Rectal smooth muscle tissue (tissue), 1 donor: ENCODE data around the gene MALL.
A peak's percentile ranks its signal among the peaks of the same experiment; 100 is the strongest.
"Not testable (repeated sequence)": the region's sequence is repeated elsewhere in the genome, so short reads cannot be mapped to it uniquely, and the experiment has no call there.

ENCODE experiments used
- H3K27ac ChIP-seq: one replicate; pipeline ENCODE4 v1.7.0; 2013; ENCODE audit warnings: low read depth, low read length, inconsistent platforms
- H3K27me3 ChIP-seq: one replicate; pipeline ENCODE4 v1.7.0; 2013; ENCODE audit warnings: low read length; ENCODE audit not compliant: control insufficient read depth, insufficient read depth
- H3K36me3 ChIP-seq: one replicate; pipeline ENCODE4 v1.7.0; 2013; ENCODE audit warnings: low read length; ENCODE audit not compliant: control insufficient read depth, insufficient read depth
- H3K4me1 ChIP-seq: one replicate; pipeline ENCODE4 v1.7.0; 2013; ENCODE audit warnings: low read length; ENCODE audit not compliant: control insufficient read depth, insufficient read depth
- H3K4me3 ChIP-seq: one replicate; pipeline ENCODE4 v1.7.0; 2013; ENCODE audit warnings: low read length
- H3K9ac ChIP-seq: one replicate; pipeline ENCODE4 v1.7.0; 2013; ENCODE audit warnings: low read length

MALL gene

DNA sequence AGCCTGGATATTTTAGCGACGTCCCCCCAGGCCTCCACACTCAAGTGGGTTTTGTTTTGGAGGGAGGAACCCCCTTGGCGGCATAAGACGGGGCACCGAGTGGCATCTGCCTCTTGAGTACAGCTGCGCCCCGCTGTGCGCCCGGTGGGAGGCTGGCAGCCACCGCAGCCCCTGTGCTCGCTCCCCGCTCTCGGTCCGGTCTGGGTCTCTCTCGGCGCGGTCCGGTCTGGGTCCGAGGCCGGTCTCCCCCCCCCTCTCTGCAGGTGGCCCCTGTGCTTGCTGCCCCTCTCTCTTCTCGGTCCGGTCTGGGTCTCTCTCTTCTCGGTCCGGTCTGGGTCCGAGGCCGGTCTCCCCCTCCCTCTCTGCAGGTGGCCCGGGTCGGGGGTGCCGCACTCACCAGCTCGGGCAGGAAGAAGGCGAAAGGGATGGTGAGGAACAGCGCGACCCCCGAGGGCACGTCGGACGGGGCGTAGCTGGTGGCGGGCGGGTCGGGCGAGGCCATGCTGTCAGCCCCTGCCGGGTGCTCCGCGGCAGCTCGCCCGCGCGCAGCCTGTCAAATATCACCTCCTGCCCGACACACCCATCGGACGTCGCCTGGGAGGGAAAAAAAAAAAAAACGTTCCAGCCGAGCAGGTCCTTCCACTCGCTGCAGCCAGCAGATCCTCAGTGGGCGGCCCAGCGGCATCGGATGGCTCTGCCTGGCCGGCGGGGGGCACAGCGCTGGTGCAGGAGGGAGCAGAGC, at the start of gene MALL:
Gene MALL, minus strand, starts transcription at position 532 of the 742 bp plus-strand sequence. Its CDS starts 30 bp downstream, at position 502.
- peak within 1 kb of the TSS; percentile 55 for H3K27ac ChIP-seq

DNA sequence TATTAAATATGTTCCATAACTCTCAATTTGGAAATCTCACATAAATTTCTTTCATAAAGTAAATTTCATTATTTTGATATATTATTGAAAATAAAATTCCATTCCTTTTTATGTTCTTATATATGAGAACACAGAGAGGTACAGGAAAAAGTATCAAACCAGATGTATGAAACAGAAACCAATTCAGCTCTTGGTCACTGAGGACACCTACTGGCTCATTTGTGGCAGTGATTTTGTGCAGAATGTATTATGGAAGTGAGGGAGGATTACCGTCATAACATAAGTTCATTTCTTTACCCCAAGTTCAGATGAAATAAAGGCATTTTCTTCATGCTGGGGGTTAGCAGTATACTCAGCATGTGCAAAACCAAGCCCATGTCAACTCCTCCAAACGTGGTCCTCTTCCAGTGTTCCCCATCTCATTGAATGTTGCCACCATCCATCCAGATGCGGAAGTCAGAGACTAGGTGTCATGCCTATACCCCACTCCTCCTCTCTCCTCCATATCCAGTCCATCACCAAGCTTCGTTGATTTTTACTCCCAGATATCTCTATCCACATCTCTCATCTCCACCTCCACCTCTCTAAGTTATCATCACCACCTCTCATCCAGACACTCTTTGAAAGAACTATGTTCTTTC, 41.7 kb upstream of the MALL start:
- no peaks in the 10 kb centered on the region for H3K27me3 ChIP-seq
- no peak overlapping the region for H3K27ac ChIP-seq
- no peak overlapping the region for H3K9ac ChIP-seq
- H3K4me1 ChIP-seq, result no peaks in the 10 kb centered on the region
- no peak overlapping the region for H3K4me3 ChIP-seq
- no peaks in the 10 kb centered on the region for H3K36me3 ChIP-seq

More for the DNA sequence above, at the start of gene MALL:
- peaks cover 2% of the 10 kb centered on the region for H3K4me1 ChIP-seq
- peak within 1 kb of the TSS; percentile 61 for H3K4me3 ChIP-seq
- H3K9ac ChIP-seq, result peak within 1 kb of the TSS; percentile 56
- peaks cover 23% of the 10 kb centered on the region for H3K27me3 ChIP-seq
- no peaks in the 10 kb centered on the region for H3K36me3 ChIP-seq

DNA sequence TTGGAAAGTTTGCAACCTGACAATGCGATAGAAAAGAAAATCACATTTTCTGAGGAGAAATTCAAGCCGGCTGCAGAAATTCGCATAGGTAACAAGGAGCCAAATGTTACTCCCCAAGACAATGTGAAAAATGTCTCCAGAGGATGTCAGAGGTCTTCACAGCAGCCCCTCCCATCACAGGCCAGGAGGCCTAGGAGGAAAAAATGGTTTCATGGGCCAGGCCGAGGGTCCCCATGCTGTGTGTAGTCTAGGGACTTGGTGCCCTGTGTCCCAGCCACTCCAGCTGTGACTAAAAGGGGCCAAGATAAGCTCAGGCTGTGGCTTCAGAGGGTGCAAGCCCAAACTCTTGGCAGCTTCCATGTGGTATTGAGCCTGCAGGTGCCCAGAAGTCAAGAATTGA, 39.2 kb upstream of the MALL start:
- not testable (repeated sequence) for H3K4me3 ChIP-seq, H3K36me3 ChIP-seq, H3K27me3 ChIP-seq, H3K9ac ChIP-seq, H3K4me1 ChIP-seq, H3K27ac ChIP-seq

DNA sequence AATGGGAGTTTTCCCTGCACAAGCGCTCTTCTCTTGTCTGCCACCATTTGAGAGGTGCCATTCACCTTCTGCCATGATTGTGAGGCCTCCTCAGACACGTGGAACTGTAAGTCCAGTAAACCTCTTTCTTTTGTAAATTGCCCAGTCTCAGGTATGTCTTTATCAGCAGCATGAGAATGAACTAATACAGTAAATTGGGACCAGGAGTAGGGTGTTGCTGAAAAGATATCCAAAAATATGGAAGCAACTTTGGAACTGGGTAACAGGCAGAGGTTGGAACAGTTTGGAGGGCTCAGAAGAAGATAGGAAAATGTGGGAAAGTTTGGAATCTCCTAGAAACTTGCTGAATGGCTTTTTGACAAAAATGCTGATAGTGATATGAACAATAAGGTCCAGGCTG, 38.6 kb upstream of the MALL start:
- H3K4me3 ChIP-seq, H3K9ac ChIP-seq, H3K36me3 ChIP-seq, H3K27ac ChIP-seq, H3K27me3 ChIP-seq, H3K4me1 ChIP-seq: not testable (repeated sequence)

DNA sequence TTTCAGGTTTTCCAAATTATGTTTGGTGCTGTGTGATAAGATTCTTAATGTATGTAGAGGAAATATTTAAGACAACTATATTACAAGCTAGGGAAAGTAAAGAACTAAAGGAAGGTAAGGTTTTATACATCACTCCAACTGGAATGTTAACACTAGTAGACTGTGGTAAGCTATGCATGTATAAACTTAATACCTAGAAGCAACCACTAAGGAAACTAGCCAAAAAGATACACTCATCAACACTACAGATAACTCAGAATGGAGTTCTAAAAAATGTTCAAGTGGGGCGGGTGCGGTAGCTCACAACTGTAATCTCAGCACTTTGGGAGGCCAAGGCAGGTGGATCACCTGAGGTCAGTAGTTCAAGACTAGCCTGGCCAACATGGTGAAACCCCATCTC, 37.8 kb upstream of the MALL start:
- H3K27me3 ChIP-seq, result no peaks in the 10 kb centered on the region
- H3K9ac ChIP-seq, result no peak overlapping the region
- H3K27ac ChIP-seq, result no peak overlapping the region
- no peaks in the 10 kb centered on the region for H3K4me1 ChIP-seq
- no peak overlapping the region for H3K4me3 ChIP-seq
- H3K36me3 ChIP-seq, result no peaks in the 10 kb centered on the region

DNA sequence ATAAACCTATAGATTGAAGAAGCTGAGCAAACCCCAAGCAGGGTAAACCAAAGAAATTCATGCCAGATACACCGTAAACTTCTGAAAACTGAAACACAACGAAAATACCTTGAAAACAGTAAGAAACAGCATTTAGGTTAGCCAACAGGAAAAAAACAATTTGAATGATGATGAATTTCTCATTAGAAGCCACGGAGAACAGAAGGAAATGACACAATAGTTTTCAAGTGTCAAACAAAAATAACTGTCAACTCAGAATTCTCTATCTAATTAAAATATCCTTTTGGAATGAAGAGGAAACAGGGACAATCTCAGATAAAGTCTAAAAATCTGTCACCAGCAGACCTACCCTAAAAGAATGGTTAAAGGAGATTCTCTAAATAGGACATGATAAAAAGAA, 37.3 kb upstream of the MALL start:
- no peaks in the 10 kb centered on the region for H3K36me3 ChIP-seq
- no peak overlapping the region for H3K9ac ChIP-seq
- no peaks in the 10 kb centered on the region for H3K4me1 ChIP-seq
- H3K4me3 ChIP-seq, result no peak overlapping the region
- H3K27ac ChIP-seq, result no peak overlapping the region
- H3K27me3 ChIP-seq, result no peaks in the 10 kb centered on the region

DNA sequence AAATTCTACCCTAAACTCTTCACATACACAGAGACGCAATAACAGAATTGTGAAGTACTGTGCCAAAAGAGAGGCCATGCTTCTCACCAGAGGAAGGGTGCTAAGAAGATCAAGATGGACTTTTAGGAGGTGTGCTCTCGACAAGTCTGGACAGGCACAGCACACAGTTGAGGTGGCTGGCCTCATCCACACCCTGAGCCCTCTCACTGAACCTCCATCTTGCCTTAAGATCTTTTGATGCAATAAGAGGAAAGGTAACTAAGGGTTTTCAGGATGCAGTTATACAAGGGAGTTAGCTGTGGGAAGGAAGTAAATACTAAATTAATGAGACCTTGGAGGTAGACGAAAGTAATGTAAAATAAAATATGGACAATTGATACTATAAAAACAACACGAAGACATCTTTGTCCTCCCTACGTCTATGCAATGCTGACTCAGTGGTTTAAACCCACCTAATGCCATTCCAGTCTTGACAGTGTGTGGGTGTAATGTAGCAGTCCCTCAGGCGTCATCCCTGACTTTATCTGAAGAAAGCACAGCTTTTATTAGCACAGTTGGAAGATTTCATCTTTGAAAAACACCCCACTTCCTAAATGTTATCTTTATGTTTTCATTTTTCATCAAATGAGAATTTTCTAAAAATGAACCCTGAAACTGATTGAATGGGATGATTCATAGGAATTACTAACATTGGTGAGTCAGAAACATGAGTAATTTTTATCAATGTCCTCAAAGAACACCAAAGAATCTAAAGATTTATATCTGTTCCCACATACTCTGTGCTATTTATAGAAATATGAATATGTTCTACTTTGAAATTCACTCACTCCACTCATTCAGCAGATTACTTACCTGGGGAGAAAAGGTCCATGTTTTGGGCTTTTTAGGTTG, 34.0 kb upstream of the MALL start:
- H3K4me3 ChIP-seq, result no peak overlapping the region
- H3K36me3 ChIP-seq, result no peaks in the 10 kb centered on the region
- H3K27me3 ChIP-seq, result no peaks in the 10 kb centered on the region
- H3K27ac ChIP-seq, result no peak overlapping the region
- H3K4me1 ChIP-seq, result no peaks in the 10 kb centered on the region
- H3K9ac ChIP-seq, result no peak overlapping the region

DNA sequence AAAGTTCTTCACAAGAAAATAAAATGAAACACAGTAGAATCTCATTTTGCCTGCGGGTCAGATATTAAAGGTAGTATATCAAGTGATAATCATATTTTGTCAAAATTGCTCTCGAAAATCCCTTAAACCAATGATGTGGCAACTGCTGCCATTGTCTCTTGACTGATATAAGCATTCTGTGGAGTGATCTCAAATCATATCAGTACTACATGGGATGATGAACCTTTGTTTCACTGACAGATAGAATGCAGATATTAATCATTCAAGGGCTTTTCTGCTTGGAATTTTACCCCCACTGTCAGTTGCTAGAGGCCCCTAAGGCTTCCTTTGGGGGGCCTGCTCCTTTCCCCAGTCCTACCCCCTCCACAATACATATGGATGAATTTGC, 31.3 kb upstream of the MALL start:
- Histone ChIP-seq H3K4me3 (no peak overlapping the region), H3K27ac (no peak overlapping the region), H3K9ac (no peak overlapping the region), H3K4me1 (no peaks in the 10 kb centered on the region), H3K27me3 (no peaks in the 10 kb centered on the region), H3K36me3 (no peaks in the 10 kb centered on the region)

DNA sequence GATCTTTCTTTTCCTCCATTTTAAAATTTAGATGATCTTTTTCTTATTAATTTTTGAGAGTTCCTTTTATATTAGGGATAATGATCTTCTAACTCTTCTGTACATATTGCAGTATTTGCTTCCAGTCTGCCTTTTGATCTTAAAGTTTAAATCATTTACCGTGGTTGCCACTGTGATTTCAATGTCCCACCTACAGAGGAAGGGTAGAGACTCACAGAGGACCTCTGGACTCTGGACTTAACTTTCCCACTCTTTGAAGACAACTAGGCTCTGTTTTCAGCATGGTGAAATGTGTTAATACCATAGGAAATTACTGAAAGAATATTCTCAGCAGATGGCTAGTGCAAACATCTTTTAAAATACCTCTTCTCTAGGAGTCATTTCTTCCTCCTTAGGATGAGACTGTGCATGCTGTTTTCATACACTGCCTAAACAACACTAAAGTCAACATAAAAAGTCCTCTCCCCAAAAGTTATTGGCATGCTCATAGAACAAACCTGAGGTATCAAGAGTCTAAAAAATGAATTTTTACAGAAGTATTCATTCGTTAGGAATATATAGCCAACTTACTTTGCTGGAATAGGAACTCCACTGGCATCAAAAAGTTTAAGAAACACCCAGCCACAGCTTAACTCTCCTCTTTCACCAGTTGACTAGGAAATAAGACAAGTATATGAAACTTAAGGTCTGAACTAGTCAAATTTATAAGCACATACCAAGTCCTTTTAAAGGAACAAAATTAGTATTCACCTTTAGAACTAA, 30.7 kb upstream of the MALL start:
- Histone ChIP-seq H3K4me1 (no peaks in the 10 kb centered on the region), H3K4me3 (no peak overlapping the region), H3K27ac (no peak overlapping the region), H3K27me3 (no peaks in the 10 kb centered on the region), H3K36me3 (no peaks in the 10 kb centered on the region), H3K9ac (no peak overlapping the region)

DNA sequence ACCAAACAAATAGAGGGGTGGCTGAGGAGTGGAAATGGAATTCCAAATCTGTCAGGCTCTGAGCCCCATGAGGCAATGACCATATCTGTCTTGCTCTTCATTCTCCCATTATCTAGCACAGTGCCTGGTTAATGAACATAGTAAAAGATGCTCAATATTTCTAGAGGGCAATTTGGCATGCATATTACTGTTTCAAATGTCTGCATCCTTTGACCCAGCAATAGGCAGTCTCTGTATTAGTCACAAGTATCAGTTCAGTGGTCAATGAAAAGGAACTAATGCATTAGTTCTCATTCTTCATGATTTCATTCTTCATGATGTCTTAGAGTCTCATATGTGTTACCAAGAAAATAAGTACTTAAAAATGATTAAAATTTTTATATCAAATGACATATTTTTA, 28.4 kb upstream of the MALL start:
- Histone ChIP-seq H3K27ac (no peak overlapping the region), H3K4me3 (no peak overlapping the region), H3K36me3 (no peaks in the 10 kb centered on the region), H3K4me1 (no peaks in the 10 kb centered on the region), H3K27me3 (no peaks in the 10 kb centered on the region), H3K9ac (no peak overlapping the region)

DNA sequence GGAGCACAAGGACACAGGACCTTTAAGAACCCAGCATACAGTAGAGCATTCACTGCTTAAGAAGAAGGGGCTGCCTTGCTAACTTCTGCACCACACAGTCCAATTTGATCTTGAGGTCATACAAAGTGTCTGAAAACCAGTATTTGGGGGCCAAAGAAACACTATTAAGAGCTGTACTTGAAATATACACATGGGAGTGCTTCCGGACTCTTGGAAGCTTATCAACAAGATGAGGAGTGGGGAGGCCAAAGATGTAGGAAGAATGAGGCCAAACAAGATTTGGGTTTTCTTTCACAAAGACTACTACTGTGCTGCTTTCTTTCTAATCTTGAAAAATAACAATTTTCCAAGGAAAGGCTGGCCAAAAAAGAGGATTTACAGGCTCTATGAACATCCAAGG, 24.8 kb upstream of the MALL start:
- Histone ChIP-seq H3K4me3 (no peak overlapping the region), H3K27ac (no peak overlapping the region)

DNA sequence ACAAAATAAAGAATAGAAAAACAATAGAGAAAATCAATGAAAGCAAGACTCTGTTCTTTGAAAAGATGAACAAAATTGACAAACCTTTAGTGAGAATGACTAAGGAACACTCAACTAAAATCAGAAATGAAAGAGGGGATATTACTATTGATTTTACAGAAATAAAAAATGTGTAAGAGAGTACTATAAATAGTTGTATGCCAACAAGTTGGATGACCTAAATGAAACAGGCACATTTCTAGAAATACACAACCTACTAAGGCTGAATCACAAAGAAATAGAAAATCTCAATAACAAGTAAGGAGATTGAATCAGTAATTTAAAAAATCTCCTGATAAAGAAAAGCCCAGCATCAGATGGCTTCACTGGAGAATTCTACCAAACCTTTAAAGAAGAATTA, 18.4 kb upstream of the MALL start:
- Histone ChIP-seq H3K4me1 (no peaks in the 10 kb centered on the region), H3K27ac (no peak overlapping the region), H3K4me3 (no peak overlapping the region), H3K27me3 (no peaks in the 10 kb centered on the region), H3K36me3 (no peaks in the 10 kb centered on the region), H3K9ac (no peak overlapping the region)

More for the DNA sequence above, 24.8 kb upstream of the MALL start:
- Histone ChIP-seq H3K36me3 (no peaks in the 10 kb centered on the region), H3K27me3 (no peaks in the 10 kb centered on the region), H3K9ac (no peak overlapping the region), H3K4me1 (no peaks in the 10 kb centered on the region)
